GM18858 (cell line): ENCODE data around the gene MAEA.

Source experiments
- ATAC-seq: cut with Tn5 transposase; IDR thresholded peaks from one replicate; pipeline ENCODE4 v1.9.1; 2021; ENCODE audit not compliant: unreplicated experiment

Gene MAEA

DNA sequence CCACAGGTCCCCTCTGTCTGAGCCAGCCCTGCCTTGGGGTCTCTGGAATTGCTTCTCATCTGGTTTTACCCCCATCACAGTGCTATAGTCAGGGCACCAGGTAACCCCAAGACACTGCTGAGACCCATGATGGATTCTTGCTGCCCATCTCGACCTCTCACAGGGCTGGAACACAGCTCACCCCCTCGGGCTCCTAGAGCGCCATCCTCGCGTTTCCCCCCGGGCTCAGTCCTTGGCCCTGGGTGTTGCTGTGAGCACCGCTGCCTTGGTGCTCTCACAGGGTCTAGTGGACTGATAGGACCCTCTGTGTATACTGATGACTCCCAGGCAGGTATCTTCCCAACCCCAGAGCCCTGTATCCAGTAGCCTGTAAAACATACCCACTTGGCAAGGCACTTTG, 8.8 kb downstream of the MAEA start:
- no peak for ATAC-seq

DNA sequence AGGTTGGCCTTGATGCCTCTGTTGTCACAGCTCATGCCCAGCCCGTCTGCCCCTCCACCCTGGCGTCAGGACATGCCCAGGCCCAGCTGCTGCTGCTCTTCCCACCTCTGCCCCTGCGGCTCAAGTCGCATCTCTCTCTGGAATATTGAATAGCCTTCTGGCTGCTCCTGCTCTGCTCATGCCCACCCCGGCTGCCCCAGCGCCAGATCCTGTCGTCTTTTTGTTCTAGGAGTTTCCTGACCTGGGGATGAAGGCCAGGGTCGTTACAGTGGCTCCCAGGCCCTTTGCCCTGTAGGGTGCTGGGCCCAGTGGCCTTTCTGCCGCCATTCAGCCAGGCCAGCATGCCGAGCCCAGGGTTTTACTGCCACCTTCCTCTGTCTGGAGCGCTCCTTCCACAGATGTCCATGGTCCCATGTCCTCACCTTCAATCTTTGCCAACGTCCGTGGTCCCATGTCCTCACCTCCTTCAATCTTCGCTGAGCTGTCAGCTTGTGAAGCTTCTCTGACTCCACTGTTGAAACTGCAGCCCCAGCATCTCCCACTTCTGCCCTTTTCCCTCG, 9.7 kb downstream of the MAEA start:
- ATAC-seq, result no peak

DNA sequence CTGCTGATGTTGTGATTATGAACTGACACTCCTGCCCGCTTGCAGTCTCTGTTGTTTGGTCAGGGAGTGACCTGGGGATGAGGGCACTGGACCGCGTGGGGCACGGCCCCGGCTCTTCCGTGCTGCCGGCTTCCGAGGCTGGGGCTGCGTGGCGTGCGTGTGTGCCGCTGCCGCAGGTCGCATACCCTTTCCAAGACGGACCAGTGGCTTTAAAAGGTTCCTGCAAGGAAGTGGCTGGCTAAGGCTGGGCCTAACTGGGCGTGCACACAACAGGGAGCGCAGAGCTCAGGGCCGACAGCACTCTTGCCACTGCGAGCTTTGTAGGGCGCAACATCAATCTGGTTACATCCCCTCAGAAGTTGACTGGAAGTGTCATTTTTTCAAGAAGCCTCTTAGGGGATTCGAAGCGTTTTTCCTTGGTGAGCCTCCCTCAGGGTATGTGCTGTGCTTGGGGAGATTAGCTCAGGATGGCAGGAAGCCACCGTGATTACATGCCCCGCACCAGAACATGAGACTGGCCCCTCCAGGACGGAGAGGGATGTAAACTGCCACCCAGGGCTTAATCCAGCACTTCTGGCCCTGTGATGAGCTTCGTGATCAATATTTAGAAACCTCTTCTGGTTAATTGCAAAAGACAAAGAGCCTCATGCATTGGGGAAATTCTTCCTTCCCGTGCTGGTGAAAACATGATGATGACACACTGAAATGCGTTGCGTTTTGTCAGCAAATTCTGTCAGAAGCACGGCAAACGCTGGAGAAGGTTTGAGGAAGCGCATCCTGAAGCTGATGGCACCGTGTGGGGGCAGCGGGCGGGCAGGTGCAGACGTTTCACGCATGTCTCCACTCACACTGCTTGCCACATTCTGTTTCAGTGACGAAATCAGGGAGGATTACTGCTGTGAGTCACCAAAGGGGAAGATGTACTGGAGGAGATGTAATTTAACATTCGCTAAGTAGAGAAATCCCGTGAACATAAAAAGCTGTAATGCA, 11.1 kb downstream of the MAEA start:
- ATAC-seq, result no peak

DNA sequence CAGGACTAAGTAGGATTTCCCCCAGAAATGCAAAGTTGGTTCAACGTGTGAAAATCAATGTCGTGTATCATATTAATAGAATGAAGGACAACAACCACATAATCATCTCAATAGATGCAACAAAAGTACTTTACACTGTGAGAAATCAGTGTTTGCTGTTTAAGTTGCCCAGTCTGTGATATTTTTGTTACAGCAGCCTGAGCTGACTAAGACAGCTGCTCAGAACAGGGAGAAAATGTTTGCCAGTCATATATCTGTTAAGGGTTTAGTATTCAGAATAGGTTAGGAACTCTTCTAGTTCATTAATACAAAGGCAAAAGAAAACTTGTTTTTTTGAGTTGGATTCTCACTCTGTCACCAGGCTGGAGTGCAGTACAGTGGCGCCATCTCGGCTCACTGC, 12.5 kb downstream of the MAEA start:
- no peak for ATAC-seq

DNA sequence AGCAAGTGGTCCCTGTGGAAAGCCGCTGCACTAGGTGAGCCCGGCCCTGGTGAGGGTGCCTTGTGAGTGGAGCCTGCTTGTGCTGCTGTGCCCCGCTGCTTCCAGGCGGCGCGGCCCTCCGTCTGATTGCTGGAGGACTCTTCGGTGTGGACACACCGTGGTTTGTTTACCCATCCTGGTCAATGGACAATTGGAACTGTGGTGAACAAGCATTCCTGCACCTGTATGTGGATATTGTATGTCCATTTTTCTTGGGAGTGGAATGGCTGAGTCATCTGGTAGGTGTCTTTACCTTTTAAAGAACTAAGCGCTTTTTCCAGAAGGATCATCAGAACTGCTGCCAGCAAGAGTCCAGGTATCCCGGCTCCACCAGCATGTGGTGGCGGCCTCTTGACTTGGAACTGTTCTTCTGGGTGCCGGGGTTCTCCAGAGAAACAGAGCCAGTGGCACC, 15.6 kb downstream of the MAEA start:
- ATAC-seq, result no peak

DNA sequence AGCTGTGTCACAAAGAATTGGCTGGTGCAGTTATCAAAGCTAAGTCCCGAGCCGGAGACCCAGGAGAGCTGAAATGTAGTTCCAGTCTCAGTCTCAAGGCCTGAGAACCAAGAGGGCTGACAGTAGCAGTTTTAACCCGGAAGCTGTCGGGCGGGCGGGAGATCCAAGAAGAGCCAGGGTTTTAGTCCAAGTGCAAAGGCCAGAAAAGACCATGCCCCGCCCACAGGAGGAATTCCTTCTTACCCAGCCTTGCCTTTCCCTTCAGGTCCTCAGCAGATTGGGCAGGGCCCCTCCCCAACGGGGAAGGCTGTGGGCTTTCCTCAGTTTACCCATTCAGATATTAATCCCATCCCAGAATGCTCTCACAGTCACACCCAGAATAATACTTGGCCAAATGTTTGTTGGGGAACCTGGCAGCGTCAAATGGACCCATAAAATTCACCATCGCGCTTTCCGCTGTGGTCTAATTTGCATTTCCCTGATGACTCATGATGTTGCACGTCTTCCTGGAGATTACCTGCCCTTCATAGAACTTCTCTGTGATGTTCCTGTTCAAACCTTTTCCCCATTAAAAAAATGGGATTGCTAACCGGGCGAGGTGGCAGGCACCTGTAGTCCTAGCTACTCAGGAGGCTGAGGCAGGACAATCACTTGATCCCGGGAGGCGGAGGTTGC, 16.2 kb downstream of the MAEA start:
- no peak for ATAC-seq

DNA sequence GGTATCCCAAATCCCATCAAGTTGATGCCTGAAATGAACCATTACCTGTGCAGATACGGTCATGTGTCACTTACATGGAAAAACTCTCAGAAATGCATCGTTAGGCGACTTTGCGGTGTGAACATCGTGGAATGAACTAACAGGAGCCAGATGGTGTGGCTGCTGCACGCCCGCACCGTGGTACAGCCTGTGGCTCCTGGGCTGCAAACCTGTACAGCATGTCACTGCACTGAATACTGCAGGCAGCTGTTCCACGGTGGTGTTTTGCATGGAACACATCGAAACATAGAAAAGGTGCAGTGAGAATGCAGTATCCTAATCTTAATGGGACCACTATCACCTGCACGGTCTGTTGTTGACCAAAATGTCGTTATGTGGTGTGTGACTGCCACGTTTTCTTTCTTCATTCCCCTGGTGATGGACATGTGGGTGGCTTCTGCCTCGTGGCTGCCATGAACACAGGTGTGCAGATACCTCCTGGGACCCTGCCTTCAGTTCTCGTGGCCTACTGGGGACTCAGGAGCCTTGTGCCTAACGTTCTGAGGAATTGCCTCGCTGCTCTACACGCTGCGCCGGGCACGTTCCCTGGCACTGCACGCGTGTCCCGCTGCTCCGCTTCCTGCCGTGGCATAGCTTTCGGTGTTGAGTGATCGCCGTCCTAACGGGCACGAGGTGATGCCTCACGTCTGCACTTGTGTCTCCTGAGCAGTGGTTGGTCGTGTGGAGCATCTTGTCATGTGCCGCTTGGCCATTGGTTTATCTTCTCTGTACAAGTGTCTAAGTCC, 18.5 kb downstream of the MAEA start:
- ATAC-seq, result no peak

DNA sequence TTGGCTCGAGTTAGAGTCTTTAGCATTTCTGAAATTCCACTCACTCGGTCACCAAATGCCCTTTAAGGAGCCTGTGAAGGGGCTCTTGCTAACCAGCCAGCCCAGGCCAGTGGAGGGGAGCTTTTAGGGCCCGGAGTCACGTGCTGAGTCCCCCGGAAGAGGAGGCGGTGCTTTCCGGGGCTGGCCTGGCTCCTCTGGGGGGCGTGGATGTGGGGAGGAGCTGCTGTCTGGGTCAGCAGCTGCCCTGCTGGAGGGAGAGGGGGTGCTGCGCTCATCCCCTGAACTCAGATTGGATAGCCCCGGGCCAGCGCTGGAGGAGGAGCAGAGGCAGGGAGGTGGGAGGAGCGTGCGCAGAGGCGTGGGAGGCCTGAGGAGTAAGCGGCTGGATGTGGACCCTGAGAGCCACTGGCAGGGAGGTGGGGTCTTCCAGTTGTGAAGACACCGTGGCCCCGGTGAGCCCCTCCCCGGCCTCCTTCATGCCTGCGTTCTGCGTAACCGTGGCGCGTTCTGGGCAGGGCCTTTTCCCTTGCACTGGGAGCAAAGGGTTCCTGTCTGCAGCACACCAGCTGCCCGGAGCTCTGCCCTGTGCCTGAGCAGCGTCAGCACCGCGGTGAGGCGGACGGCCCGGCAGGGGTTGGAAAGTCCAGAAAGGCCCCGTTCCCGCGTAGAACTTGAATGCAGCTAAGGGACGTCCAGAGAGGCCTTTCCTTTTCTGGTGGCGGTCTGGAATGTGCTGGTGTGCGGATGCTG, 19.7 kb downstream of the MAEA start:
- peak; percentile 54 for ATAC-seq

DNA sequence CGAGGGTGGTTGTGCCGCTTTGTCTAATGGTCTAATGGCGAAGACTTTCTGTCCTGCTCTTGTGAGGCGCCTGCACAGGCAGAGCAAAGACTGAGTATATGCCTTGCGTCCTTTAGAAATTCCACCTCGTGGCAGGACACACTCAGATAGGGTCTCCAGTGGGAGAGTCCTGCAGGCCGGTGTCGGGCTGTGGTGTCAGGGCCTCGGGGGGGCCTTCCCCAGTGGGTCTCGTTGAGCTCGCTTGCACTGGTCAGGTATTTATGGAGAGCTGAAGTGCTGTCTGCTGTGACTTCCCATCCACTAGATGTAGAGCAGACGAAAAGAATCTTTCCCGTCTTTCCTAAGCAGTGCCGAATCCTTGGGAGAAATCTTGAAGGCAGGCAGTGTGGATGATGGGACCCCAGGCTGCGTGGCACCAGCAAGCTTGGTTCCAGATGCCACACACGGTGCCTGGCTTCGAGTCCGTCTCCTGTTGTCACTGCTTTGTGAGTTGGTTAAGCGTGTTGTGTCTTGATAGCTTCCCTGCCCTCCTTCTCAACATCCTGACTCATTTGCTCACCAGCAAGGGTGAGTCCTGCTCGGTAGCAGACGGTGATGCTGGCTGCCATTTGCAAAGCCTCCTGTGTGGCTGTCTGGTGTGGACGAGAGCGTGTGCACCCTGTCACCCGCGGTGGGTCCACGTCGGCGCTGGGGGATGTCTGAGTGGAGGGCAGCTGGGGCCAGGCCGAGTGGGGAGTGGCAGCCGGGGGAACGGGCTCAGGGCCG, 20.5 kb downstream of the MAEA start:
- no peak for ATAC-seq

DNA sequence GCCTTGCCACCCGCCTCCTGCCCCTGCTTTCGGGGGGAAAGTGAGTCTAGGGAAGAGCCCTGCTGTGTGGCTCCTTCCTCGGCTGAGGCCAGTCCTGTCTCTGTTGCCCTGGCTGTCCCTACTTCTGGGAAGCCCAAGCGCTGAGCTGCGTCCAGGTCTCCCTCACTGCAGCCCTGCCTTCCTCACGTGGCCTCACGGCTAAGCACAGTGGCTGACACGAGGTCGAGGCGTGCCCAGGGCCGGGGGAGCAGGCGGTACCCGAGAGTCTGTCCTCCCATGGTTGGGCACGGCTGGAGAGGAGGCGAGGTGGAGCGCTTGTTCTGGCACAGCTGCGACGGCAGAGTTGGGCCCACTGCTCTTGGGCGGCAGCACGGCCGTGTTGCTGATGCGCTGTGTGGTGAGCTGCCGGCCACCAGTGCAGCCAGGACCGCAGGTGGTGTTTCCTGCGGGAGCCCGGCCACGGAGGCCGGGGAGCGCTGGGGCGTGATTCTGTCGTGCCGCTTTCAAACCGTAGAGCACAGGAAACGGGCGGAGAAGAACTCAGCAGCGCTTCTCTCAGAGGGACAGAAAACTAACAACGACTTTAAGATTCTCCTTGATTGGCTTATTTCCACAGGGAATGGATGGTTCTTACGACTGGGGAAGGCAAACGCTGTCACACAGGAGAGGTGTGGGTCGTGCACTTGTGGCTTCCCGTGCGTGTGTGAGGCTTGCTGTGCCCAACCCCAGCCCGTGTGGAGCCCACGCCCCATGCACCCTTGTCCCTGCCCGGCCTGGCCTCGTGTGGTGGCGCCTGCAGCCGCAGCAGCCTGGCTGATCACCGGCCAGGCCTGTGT, 21.3 kb downstream of the MAEA start:
- no peak for ATAC-seq

DNA sequence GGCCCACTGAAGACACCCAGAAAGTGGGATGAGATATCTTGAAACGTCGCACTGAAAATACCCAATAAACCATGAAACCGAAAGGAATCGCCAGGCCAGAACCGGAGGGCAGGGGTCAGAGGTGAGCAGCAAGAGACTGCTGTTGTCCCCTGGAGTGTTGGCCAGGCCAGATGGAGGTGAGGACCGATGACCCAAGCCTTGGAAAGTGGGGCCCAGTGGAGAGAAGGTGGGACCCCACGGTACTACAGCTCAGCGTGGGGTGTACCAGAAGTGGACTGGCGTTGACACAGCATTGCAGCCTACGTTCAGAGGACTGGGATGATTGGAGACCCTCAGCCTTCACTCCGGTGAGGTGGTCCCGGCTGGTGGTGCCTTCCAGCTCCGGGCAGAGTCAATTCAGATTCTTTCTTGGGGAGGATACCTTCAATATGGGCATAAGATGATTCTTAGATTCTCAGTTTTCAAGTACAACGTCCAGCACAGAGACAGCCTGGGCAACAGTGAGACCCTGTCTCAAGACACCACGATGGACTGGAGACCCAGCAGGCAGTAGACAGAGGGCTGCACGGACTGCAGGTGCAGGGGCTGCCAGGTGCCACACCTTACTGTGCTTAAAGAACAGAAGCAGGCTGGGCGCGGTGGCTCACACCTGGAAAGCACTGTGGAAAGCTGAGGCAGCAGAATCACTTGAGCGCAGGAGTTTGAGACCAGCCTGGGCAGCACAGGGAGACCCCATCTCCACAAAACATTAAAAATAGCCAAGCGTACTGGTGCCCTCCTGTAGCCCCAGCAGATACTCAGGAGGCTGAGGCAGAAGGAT, 23.3 kb downstream of the MAEA start:
- ATAC-seq, result no peak

DNA sequence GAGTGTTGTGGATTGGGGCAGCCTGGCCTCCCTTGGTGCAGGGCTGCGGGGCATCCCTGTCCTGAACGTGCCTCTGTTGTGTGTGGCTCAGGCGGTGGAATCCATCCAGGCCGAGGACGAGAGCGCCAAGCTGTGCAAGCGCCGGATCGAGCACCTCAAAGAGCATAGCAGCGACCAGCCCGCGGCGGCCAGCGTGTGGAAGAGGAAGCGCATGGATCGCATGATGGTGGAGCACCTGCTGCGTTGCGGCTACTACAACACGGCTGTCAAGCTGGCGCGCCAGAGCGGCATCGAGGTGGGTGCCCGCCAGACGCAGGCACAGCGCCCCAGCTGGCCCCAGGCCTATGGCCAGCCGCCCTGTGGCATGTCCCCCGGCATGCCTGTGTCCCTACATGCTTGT, 25.6 kb downstream of the MAEA start:
- ATAC-seq, result no peak

DNA sequence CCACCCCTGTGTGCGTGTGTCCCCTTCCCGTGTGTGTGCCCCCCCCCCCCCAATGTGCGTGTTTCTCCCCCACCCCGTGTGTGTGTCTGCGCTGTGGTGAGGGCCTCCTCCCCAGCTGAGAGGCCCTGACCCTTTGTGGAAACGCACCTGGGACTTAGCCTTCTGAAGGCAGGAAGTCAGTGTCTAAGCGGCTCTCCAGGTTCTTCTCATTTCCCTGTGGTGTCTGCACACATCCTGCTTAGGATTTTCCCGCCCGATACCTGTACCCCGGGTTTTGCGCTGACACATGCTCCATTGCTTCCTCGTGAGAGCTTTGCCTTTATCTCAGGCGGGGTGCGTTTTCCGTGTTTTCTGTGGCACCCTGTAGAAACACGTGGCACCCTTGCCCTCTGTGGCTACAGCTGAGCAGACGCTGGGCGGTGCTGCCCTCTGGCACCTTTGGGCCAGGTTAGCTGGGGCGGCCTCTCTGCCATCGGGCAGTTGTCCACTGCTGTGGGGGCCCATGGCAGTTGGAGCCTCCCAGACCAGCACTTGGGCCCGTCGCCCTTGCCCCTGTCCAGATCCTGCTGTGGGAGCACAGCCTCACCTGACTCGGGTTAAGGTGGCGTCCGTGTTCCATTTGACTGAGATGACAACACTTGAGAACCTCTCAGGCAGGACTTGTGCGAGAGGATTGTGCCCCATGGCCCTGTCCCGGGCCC, 26.3 kb downstream of the MAEA start:
- no peak for ATAC-seq

DNA sequence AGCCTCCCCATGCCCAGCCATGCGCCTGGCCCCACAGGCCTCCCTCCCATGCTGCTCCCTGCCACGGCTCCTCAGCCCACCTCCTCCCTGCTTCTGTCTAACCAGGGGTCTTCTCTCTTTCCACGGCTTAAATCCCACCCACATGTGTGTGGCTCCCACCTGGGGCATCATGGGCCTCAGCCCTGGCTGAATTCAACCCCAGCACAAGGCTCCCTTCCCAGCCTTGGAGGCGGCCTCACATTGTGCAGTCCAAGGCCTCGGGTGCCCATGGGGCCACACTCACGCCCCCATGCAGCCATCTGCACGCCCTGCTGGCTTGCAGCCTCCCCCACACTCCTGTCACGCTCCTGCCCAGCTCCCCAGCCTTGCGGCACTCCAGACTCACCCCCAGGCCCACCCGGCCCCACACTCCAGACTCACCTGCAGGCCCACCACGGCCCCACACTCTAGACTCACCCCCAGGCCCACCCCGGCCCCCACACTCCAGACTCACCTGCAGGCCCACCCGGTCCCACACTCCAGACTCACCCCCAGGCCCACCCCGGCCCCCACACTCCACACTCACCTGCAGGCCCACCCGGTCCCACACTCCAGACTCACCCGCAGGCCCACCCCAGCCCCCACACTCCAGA, 27.0 kb downstream of the MAEA start:
- no peak for ATAC-seq

DNA sequence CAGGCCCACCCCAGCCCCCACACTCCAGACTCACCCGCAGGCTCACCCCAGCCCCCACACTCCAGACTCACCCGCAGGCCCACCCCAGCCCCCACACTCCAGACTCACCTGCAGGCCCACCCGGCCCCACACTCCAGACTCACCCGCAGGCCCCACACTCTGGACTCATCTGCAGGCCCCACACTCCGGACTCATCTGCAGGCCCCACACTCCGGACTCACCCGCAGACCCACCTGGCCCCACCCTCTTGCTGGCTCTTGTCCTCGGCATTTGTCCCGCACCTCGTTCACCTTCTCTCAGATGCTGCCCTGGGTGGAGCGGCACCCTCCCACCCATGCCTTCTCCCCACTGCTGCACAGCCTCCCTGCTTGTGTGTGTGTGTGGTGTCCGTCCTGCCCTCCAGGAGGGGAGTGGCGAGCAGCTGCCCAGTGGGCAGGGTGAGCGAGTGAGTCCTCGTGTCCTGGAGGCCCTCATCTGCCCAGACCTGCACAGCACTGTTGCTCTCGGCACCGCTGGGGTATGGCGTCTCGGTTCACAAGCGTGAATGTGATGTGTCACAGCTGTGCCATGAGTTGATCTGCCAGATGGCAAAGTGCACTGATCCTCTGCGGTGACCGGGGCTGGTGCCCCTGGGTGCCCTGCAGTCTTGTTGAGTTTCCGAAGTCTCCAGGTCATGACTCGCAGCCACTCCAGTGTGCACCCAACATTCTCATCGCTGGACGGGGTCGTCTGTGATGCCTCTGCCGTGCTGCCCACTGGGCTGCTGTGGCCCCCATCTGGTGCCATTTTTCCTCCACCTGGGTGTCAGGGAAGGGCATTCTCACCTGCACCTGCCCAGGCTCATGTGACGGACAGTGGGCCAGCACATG, 27.7 kb downstream of the MAEA start:
- no peak for ATAC-seq

DNA sequence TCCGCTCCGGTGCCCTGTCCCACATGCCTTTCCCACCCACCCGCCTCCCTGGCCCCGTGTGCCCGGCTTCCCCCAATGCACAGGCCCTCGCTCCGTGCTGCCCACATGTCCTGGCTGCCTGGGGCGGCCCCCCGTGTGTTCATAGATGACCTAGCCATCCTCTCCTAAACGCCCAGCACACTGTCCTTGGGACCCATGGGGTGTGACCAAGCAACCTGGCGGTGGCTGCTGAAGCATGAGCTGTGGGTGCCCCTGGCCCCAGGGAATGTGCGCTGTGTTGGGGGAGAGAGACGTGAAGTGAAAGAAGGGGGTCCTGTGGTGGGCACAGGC, 28.3 kb downstream of the MAEA start:
- ATAC-seq, result no peak
